Retina (tissue), 1 donor: ENCODE results near the gene FGD5.
"Not testable (repeated sequence)": the region's sequence is repeated elsewhere in the genome, so short reads cannot be mapped to it uniquely, and the experiment has no call there.

Experiments
- DNase-seq: peaks from one replicate; pipeline ENCODE4 v3.0.0-alpha.2; 2016

Gene FGD5

DNA sequence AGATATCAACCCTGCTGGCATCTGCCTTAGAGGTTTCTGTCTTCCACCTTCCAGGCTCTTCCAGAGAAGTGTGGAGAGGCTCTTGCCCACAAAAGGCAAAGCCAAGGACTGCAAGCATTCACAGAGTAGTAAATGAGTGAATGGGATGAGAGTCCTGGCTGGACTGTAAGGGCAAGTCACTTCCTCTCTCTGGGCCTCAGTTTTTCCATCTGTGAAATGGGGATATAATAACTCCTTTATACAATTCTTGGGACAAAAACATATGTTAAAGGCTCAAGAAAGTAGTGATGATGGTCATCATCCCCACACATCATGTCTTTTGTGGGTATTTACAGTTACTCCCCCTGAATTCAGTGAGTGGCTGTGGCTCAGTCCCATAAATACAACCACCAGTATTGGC lies 10.7 kb upstream of the FGD5 start:
- DNase-seq, result no peak

DNA sequence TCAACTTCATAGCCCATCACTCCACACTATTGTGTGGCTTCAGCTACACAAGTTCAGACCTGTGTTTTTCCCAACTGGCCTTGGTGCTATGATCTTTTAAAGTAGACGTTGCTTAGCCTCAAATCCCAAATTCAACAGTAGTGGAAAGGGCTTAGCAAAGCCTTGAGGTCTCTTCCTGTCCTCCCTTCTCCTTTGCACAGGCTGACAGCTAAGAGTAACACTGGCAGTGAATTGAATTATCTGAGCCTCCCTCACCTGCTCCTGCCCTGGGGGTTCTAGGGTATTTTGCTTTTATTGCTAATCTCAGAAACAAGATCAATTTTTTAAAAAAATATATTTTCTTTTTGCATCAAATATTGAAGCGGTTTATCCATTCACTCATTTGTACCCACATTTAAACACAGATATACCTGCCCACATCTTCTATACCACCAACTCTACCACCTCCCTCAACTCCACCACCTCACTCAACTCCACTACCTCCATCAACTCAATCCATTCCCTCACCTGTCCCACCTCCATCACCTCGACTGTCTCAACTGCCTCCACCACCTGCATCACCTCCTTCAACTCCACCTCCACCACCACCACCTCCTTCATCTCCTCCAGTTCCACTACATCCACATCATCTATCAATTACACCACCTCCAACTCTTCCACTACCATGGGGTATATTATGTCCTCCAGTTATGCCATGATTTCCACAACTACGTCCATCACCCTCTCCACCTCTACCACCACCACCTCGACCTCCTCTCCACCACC lies 10.1 kb upstream of the FGD5 start:
- no peak for DNase-seq

DNA sequence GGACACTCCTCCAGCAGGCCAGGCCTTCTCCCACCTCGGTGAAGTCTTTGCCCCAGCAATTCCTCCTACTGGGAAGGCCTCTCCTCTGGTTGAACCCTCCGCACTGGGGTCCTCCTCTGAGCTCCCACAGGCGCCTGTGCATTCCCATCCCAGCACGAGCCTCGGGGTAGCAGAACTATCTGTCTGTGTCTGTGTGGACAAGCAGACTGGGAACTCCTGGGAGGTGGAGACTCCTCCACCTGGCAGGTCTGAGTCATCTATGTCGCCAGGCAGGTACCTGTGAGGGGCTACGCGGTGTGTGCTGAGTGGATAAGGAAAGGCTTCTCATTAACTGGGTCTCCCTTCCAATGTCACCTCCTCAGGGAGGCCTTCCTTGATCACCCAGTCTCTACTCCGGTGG lies 9.2 kb upstream of the FGD5 start:
- not testable (repeated sequence) for DNase-seq

DNA sequence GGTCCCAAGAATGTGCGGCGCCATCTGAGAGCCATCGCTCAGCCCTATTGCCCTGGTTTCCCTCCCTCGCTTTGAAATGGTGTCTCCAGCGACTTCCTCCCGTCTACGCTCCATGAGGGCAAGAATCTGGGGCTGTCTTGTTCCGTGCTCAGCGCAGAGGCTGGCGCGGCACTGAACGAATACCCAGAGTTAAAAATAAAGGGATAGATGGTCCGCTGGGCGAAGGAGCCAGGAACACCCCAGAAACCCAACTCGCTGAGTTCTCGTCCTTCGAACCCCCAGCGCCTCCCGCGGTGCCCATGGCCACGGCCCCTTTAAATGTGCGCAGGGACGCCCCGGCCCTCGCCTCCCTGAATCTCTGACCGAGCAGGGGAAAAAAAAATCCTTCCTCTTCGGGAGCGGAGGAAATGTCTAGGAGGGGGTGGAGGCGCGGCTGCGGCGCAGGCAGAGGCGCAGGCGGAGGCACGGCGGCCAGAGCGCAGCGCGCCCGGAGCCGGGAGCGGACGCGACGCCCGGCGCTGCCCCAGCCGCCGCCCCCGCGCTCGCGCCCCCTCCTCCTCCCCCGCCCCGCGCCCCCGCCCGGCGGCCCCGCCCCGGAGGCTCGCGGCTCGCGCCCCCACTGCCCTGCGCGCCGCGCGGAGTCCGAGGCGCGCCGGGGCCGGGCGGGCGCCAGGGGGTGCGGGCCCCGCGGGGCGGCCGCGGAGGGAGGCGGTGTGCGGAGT lies 8.5 kb upstream of the FGD5 start:
- DNase-seq, result peak; percentile 49

DNA sequence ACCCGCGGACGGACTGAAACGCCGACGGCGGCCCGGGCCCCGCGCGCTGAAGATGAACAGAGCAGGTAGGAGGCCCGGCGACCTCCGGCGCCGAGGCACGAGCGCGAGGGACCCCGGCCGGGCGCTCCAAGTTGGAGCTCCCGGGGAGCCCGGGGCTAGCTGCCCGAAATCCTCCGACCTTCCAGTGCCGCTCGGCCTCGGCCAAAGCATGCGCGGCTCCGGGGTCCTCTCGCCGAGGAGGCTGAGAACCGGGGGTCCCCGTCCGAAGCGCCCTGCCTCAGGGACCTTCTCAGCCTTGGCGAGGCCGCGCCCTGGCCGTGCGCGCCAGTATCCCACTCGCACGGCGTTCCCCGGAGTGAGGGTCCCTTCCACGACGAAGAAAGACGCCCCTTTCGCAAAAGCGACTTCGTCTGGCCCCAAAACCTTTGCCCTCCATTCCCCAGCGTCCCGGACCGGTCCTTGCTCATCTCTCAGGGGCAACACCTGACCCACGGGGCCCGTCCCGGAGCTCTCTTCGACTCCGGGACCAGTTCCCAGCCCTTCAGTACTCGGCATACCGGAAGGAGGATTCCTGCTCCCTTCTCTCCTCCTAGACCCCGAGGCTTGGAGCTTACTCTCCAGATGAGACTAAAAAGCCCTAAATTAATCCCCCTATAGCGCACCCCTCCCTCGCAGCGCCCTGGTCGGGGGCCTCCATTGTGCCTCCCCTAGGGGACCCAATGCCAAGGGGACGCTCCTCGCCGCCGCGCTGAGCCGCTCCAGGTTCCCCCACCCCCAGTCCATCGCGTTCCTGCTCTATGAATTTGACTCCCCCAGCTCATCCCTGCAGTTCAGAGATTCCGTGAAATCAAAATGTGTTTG lies 7.7 kb upstream of the FGD5 start:
- DNase-seq, result peak; percentile 56

DNA sequence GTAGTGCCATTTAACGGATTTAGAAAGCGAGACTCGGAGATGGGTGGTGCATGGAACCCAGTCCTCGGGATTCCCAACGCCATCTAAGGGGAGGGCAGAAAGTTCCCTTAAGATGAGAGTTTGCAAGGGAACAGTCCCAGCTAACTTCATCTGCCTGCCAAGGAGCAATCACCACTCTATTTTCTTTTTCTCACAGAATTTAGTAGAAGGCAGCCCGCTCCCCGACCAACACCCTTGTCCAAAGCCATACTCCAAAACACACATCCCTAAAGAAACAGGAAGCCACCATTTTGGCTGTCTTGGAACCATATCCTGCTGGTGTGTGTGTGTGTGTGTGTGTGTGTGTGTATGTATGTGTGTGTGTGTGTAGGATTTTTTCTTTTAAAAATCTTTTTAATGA lies 7.1 kb upstream of the FGD5 start:
- DNase-seq, result no peak

DNA sequence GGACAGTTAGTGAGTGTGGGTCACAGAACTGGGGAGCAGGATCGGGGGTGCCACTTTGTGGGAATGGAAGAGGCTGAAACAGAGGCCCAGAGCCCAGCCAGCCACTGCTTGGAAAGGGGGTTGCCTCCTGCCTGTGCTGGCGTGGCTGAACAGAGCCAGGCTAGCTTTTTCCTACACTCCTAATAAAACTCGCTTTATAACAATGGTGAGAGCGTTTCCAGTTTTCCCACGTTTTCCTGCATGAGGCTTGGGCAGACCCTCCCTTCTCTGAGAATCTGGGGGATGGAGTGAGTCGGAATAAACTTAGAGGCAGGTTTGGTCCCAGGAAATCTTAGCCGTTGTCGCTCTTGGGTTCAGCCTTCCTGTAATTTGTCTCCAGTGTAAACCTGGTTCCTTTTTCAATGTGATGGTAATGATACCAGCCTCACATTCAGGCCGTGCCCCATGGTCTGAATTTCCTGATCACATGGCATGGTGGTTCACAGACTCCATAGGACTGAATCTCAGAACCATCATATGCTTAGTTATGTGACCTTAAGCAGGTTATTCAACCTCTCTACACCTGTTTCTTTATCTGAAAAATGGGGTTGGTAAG lies 6.5 kb upstream of the FGD5 start:
- no peak for DNase-seq

DNA sequence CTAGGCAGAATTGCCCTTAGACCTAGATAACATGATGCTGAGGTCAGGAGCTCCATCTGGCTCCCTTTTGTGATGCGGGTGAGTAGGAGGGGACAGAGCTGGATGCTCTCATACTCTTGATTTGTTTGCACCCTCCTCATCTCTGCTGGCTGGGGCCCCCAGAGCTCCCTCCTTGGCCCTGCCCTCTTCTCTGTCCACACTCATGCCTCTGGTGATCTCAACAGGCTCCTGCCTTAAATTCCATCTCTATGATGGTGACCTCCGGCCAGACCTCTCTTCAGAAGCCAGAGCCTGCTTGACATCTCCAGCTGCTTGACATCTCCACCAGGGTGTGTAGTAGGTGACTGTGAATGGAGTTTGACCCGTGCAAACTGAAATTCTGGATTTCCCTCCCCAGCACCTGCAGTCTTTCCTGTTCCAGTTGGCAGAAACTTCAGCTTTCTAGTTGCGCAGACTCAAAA lies 4.3 kb upstream of the FGD5 start:
- no peak for DNase-seq

DNA sequence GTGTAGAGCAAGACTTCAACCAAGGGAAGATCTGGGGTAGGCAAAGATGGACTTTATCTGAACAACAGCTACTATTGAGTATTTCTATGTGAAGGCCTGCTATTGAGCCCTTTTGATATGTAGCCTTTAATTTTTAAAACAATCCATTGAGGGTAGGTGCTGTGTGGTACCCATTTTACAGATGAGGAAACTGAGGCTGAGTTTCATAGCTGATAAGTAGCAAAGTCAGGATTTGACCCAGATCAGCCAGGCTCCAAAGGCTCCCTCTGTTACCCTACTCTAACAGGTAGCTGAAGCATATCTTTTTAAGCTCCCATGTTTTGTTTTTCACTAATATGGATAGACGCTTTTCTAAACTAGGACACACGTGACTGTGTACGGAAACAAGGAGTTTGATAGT lies 2.4 kb upstream of the FGD5 start:
- no peak for DNase-seq

DNA sequence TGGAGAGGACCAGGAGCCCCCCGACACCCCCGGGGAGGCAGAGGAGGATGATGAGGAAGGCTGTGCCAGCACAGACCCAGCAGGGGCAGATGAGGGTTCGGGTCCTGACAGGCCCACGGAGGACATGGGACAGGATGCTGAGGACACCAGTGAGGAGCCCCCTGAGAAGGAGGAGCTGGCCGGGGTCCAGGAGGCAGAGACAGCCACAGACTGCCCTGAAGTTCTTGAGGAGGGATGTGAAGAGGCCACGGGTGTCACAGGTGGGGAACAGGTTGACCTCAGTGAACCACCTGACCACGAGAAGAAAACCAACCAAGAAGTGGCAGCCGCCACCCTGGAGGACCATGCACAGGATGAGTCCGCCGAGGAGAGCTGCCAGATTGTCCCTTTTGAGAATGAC lies 909 bp downstream of the FGD5 start:
- DNase-seq, result no peak

DNA sequence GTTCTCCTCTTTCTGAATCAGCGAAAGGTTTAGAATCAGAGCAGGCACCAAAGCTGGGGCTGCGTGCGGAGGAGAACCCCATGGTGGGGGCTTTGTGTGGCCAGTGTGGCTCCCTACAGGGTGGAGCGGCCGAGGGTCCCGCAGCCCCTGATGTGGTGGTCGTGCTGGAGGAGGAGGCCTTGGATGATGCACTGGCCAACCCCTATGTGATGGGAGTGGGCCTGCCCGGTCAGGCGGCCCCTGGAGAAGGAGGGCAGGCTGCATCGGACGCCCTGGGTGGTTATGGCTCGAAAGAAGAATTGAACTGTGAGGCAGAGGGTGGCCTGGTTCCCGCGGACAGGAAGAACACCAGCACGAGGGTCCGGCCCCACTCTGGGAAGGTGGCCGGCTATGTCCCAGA lies 1.4 kb downstream of the FGD5 start:
- DNase-seq, result no peak

DNA sequence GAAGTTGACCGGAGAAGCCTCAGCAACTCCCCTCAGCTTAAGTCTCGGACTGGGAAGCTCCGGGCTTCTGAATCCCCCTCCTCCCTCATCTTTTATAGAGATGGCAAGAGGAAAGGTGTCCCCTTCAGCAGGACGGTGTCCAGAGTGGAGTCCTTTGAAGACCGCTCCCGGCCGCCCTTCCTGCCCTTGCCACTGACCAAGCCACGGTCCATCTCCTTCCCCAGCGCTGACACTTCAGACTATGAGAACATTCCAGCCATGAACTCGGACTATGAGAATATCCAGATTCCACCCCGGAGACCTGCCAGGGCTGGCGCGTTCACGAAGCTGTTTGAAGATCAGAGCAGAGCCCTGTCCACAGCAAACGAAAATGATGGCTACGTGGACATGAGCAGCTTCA lies 2.4 kb downstream of the FGD5 start:
- DNase-seq, result no peak

DNA sequence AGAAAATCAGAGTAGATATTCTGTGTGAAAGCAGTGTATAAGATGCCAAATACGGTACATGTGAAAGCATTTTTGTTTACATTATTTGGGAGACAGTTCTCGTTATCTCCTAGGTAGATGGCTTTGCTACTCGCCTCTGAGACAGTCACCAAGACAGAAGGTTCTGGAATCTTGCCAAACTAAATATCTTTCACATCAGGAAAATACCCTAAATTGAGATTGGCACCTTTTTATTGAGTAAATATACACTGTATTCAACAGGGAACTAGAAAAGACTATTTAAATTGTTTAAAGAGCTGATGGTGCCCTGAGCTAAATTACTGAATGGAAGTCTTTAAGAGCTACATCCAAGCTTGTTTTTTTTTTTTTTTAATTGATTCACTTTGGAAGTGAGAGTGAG lies 3.4 kb downstream of the FGD5 start:
- DNase-seq, result no peak

DNA sequence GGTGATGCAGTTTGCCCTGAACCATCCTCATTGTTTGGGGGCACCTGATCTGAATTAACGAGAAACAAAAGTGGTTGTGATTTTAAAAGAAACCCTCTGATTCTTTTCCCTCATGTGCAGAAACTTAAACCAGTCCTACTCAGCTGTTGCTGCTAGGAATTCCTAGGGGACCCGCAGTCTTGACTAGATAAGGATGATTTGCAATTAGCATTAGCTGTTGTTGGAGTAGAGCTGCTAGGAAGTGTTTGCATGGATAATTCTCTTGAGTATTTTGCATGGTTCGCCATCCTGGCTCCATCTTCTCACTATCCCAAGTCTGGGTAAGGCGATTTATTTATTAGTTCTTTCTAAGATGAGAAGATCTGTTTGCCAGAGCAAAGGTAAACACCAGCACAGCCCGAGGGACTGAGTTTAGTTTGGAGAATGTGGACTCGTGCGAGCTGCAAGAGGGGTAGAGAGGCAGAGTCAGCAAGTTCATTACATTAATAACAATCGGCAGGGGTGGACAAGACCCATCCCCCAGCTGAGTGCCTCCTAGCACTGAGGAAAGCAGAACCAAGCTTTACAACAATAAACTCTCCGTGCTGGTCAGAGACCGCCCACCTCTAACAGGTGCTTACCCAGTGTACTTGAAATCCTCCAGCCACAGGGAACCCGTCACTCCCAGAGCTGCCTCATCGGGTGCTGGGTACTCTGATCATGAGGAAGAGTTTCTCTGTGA lies 4.1 kb downstream of the FGD5 start:
- DNase-seq, result no peak

DNA sequence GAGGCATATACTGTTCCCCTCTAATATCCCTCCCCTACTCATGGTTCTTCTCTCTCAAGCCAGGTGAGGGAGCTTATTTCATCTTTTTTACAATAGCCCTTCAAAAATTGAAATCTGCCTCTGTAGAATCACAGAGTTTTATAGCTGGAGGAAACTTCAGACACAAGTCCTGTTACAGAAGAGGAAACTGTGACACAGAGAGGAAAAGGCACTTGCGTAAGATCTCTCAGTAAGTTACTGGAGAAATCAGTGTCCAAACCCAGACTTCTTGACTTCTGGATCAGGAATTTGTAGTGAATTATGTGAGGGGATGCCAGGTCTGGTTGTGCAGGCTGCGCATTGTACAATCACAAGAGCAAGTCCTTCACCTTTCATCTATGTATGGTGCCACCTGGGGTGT lies 4.6 kb downstream of the FGD5 start:
- DNase-seq, result no peak

DNA sequence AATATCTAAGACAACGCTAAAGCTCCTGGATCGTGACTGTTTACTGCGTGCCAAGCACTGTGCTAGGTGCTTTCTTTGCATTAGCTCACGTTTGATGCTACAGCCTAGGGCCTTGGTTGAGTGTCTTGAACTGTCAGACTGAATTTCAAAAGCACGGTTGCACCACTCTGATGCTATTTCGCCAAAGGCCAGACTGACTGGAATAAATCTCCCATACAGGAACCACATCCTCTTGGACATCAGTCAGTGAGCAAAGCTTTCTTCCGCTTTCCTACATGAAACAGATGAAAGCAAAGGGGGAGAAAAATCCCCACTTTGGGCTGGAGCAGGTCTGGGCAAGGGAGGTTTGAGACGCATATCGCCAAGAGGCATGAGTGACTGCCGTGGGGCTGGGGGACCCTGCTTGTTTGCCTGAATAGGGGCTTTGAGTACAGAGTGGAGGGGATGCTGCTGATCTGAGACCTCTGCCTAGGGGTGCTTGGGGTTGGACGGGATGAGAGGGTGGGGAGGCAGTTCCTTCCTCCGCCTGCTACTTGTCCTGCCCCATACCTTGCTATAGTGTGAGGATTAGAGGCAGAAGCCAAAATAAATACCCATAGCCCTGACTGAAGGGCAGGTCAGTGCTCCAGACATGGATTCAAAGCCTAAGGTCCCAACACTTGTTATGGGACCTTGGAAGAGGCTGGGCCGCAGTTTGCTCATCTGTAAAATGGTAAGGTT lies 5.3 kb downstream of the FGD5 start:
- DNase-seq, result no peak

DNA sequence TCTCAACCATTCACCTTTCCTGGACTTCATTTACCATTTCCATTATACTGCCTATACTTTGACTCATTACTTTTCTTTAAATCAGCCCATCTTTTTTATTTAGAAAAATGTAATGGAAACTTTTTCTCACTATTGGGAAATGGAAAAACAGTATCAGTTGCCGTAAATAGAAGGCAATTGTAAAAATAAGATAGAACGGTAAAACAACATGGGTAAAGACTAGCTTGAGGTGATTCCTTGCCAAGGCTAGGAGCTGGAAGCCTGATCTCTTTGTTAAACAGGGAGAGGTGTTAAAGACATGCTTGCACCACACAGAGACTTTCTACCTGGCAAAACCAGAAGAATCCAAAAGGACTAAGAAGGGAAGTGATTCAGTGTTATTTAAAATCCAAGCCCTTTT lies 5.9 kb downstream of the FGD5 start:
- no peak for DNase-seq

DNA sequence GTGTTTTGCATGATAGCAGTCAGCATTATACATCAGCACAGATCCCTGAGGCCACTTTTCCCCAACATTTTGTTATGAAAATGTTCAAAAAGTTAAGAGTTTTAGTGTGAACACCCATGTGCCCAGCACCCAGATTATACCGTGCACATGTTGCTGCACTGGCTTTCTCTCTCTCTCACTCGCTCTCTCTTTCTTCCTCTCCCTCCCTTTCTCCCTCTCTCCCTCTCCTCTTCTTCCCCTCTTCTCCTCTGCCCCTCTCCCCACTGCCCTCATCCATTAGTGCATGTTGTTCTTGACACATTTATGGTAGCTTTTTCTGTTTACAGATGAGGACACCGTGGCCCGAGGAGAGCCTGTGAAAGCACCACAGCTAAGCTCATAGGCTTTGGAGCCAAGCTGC lies 7.3 kb downstream of the FGD5 start:
- no peak for DNase-seq

DNA sequence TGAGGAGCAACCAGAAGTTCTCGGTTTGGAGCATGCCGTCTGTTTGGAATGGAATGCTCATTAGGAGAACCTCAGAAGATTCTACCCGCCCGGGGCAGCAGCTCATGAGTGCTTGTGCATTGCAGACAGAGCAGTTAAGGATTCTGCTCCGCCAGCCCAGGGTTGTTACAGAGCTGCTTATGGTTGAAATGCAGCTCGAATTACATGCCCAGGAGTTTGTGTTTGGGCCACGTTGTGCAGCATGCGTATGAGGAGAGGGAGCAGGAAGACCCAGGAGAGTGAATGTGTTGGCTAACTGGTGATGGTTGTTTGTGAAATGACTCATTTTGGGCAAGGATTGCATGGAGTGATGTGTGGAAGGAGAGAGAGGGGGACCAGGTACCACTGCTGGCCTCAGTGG lies 9.0 kb downstream of the FGD5 start:
- DNase-seq, result no peak

DNA sequence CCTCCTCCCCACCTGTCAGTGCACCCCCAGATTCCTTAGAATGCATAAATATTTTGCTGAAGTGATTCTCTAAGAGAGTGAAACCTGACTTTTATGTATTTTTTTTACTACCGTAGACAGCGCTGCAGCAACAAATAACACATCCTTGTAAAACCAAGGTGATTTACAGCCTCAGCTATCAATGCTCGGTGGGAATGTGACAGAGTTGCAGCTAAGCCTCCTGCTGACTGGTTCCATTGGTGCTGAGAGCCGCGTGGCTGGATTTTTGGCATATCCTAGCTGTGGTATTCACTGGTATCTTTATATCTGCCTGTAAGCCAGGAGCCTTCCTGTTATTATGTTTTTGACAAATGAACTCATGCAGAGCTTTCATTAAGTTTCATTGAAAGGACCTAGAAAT lies 11.0 kb downstream of the FGD5 start:
- no peak for DNase-seq

DNA sequence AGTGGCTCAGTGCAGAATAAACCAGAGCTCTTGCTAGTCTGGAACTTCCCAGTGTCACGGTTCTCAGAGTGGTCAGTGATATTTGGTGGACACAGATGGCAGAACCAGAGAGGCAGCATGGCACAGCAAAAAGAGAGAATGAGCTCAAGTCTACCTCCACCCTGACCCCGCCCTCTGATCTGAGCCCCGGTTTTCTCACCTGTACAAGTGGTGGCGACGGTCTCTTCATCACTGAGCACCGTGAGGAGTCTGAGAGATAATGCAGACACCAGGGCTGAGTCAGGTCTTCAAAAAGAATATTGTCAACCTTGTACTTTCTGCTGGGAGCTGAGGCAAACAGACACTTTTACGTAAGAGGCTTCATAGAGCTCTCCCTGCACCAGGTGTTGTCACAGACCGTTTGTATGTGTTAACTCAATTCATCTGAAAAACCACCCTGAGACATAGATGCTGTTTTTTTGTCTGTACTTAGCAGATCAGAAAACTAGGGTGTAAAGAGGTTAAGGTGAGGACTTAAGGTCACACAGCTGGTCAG lies 13.2 kb downstream of the FGD5 start:
- no peak for DNase-seq
